ENCODE data around the gene OPRM1. TPM values are rescaled to one million over a fixed set of nuclear protein-coding genes. Genes with fewer than 3 reads are reported as not detected.

Gene OPRM1
- total RNA-seq, 1 experiment from 2014 or later = not detected

GRCh38 chr6:154156135-154156896 lies 117.3 kb downstream of the OPRM1 start:
- Histone ChIP-seq H3K4me3 (replicated peaks in 1 of 2; ENCODE audit: low read depth in 1 of 2, low read length in 2 of 2) (no peak overlapping the region), H3K79me2 (ENCODE audit: insufficient read depth, low read length) (no peaks in the 10 kb centered on the region), H4K20me1 (ENCODE audit: insufficient read depth) (no peaks in the 10 kb centered on the region), H3K9me2 (ENCODE audit: insufficient read depth) (no peaks in the 10 kb centered on the region), H3K27ac (ENCODE audit: low read depth, low read length) (no peak overlapping the region), H2AFZ (ENCODE audit: low read depth, low read length, poor library complexity, severe bottlenecking) (peak overlapping the region; percentile 27), H3K36me3 (ENCODE audit: control insufficient read depth in 1 of 2, insufficient read depth in 2 of 2, low read length in 2 of 2) (no peaks in the 10 kb centered on the region), H3K9me3 (ENCODE audit: control insufficient read depth in 1 of 2, insufficient read depth in 1 of 2, low read depth in 1 of 2, low read length in 2 of 2) (no peaks in the 10 kb centered on the region), H3K27me3 (ENCODE audit: insufficient read depth, low read length) (no peaks in the 10 kb centered on the region), H3K4me1 (ENCODE audit: control insufficient read depth in 1 of 2, insufficient read depth in 2 of 2, low read length in 2 of 2) (no peaks in the 10 kb centered on the region), H3K9ac (ENCODE audit: low read length) (no peak overlapping the region), H3K4me2 (ENCODE audit: low read length) (no peak overlapping the region)
- CTCF ChIA-PET = interaction anchor here (2.5 to 2.7 kb wide), 2 partner anchors 121 kb away, joined by 13 to 22 read pairs; no protein-coding TSS in a partner anchor
- peak; percentile 52 for DNase-seq (ENCODE audit: low read depth, low spot score)
- no TSS peak for BruUV-seq (replicated peaks)
- RAD21 ChIA-PET (ENCODE audit: low non-redundant PET in 1 of 2, low total read pairs in 2 of 2, uncharacterized antibody in 2 of 2, unreplicated experiment in 2 of 2) = no interaction called here
- TF ChIP-seq YY1 (IDR thresholded peaks at IDR 0.05; ENCODE audit: extremely low read depth, insufficient replicate concordance, low read depth, low read length) (peak; percentile 34), RAD21 (IDR thresholded peaks at IDR 0.05; ENCODE audit: low read depth) (peak; percentile 83), JUND (IDR thresholded peaks at IDR 0.05) (no peak), TCF7L2 (IDR thresholded peaks at IDR 0.05; ENCODE audit: borderline replicate concordance, extremely low read depth, insufficient read depth, insufficient read length) (peak; percentile 50)
- TF ChIP-seq, protein P1, sequence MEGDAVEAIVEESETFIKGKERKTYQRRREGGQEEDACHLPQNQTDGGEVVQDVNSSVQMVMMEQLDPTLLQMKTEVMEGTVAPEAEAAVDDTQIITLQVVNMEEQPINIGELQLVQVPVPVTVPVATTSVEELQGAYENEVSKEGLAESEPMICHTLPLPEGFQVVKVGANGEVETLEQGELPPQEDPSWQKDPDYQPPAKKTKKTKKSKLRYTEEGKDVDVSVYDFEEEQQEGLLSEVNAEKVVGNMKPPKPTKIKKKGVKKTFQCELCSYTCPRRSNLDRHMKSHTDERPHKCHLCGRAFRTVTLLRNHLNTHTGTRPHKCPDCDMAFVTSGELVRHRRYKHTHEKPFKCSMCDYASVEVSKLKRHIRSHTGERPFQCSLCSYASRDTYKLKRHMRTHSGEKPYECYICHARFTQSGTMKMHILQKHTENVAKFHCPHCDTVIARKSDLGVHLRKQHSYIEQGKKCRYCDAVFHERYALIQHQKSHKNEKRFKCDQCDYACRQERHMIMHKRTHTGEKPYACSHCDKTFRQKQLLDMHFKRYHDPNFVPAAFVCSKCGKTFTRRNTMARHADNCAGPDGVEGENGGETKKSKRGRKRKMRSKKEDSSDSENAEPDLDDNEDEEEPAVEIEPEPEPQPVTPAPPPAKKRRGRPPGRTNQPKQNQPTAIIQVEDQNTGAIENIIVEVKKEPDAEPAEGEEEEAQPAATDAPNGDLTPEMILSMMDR (IDR thresholded peaks at IDR 0.05 in 2 of 3, conservative IDR thresholded peaks at IDR 0.05 in 1 of 3; ENCODE audit: borderline replicate concordance in 1 of 3, insufficient read depth in 1 of 3, low read depth in 2 of 3, low read length in 2 of 3) = peak; percentile 80 to 88 (median 82)
- POLR2A ChIA-PET = no interaction called here
- peak; percentile 99 for ATAC-seq
- intact Hi-C loops (cut with micrococcal nuclease) = loop anchor here (1.0 to 10.0 kb wide), 2 partner anchors 121 to 348 kb away; no protein-coding TSS in a partner anchor
